NCI-H524 treated with DMSO at 0.1 percent for 48 hours (cell line): ENCODE results near the gene TXNDC2.

ENCODE experiments used
- DNase-seq: peaks from one replicate; lab custom pipeline; 2025; lab: John Stamatoyannopoulos, UW

TXNDC2 gene

DNA sequence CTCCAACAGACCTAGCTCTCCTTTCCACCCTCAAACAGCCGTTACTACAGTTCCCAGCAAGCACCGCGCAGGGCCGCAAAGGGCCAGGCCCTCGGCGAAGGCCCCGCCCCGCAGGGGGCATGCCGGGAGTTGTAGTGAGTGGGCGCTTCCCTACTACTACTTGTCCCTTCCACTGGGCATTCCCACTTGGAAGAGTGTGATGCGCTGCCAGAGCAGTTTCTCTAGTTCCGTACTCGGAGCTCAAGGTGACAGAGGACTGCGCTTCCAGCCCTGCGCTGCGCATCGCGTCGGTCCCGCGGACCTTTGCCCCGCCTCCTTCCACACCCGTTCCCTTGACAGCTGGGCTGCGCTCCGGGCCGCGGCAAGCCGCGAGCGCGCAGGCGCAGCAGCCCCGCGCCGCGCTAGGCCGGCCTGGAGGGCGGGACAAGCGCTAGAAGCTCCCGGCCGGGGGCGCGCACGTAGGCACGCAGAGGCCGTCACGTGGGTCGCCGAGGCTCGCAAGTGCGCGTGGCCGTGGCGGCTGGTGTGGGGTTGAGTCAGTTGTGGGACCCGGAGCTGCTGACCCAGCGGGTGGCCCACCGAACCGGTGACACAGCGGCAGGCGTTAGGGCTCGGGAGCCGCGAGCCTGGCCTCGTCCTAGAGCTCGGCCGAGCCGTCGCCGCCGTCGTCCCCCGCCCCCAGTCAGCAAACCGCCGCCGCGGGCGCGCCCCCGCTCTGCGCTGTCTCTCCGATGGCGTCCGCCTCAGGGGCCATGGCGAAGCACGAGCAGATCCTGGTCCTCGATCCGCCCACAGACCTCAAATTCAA lies 28.0 kb downstream of the TXNDC2 start, which contains the start of gene VAPA:
VAPA (plus strand) TSS at position 491 of the 808 bp plus-strand sequence; CDS start at position 732, 241 bp downstream.
- DNase-seq: peak; percentile 56

DNA sequence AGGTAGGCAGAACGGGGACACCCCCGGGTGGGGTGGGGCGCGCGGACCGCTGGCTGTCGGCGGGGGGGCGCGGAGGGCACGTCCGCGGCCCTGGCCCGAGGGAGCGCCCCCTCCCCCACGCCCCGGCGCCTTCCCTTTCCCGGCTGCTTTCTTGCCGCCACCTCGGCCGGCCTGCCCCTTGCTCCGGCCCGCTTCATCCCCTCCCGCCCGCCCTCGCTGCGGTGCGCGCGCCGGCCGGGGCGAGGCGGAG lies 28.5 kb downstream of the TXNDC2 start:
- DNase-seq: no peak

DNA sequence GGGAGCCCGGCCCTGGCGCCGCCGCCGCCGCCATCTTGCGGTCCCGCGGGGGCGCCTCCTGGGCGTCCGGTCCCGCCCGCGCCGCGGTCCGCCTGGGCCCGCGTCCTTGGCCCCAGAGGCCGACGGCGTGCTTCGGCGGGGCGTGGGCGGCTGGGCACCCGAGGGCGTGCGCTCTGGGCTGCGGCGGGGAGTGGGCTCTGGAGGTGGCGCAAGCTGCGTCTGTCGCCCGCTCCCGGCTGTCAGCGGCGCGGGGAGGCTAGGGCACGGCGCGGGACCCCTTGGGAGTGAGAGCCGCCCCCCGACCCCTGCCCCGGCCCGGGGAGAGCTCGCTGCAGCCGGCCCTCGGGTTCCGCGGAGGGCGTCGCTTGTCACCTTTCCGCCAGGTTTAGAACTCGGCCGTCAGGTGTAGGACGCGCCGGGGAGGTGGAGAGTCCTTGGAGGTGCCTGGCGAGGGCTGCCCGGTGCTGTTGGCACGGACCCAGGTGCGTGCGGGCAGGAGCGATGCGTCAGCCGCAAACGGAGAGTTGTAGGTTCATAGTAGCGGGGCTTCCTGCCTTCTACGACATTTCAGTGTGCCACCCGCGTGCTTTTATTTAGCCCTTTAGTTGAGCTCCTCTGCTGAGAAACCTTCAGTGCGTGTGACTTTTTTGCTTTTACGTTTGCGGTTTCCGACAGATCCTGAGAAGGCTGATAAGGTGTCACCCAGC lies 29.0 kb downstream of the TXNDC2 start:
- DNase-seq: no peak

DNA sequence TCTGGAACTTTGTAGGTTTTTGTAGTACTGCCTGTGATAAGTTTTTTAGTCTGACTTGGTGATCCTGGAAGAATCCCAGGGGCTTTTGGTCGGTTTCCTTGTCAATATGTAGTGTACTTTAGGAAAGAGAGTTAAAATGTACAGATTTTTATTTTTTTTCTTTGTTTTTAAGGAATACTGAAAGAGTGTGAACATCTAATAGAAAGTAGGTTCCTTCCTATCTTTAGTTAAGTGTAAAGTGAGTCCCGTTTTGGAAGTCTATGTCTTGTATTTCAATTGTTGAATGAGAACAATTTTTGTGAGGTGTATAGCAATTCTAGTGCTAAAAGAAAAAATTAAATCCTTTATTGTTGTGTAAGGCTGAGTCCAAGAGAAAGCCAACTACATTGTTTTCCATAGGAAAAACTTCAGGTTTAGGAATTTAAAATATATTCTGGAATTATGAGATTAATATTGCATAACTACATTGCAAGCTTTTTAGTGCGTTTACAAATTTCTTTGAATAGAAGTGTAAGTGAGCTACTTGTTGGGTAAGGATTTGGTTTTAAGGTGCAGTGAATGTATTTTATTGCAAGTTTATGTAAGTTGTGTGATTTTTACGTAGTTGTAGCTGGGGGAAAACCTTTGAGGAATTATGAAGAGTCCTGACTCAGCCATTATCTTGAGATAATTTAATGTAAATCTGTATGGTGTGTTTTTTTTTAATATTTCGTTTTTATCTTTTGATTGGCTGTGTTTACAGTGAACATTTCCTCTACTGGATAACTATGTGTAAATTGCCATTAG lies 29.7 kb downstream of the TXNDC2 start:
- DNase-seq: no peak

DNA sequence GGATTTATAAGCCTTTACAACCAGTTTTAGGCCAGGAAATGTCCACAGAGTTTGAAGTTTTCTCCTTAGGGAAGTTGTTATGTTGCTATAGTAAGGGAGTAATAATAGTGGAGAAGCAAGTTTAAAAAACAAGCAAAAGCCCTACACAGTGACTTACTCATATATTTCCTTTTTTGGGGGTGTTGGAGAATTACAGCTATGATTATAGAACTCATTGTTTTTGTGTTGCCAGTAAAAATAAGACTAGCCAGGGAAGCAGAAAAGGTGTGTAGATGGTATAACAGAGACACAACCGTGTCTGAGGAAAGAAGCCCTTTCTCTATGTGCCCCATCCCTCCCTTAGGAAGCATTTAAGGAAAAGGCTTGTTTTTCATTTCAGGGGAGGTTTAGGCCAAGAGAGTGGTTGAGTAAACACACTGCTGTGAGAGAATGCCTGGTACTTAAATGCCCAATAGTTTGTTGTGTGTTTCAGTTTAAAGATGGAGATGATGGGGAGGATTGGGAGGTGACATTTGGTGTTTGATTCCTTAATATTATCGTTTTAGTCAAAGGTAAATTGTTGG lies 30.4 kb downstream of the TXNDC2 start:
- no peak for DNase-seq

DNA sequence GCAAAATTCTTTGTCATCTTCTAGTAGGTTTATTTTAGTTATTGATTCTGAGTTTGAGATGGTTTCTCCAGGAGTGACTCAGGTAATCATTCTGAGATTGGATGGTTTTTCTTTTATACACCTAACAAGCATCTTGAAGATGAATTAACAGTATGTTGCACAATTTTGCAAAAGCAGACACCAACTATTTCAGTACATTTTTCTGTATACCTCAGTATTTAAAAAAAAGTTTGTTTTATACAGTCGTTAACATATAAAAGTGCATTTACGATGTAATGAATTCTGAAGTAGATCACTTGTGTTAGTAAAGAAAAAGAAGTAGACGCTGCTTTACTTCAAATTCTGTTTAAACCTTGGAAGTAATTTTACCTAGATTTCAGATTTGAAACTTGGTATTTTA lies 31.0 kb downstream of the TXNDC2 start:
- no peak for DNase-seq

DNA sequence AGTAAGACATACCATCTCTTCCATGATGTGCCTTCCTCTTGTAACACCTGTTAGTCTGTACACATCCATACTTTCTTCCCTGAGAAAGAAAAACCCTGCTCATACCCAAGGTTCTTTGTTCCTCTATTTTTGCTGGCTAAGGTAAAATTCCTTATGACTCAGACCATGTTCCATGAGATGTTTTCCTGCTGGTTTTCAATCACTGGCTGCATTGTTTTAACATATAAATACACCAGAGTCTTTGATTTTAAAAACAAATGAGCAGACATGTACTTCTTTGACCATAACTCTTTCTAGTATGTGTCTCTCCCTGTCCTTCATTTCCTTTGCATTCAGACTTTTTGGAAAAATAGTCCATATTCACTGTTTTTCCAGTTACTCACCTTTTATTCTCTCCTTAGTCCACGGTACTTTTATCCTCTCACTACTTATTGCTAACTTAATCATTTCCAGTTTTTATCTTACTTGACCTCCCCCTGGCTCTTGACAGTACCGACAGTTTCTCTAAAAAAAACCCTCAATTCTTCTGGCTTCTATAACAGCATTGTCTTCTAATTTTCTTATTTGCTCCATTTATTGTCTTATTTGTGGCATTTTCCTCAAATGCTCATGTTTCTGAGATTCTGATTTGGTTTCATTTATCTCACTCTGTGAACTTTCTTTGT lies 32.4 kb downstream of the TXNDC2 start:
- DNase-seq: no peak

DNA sequence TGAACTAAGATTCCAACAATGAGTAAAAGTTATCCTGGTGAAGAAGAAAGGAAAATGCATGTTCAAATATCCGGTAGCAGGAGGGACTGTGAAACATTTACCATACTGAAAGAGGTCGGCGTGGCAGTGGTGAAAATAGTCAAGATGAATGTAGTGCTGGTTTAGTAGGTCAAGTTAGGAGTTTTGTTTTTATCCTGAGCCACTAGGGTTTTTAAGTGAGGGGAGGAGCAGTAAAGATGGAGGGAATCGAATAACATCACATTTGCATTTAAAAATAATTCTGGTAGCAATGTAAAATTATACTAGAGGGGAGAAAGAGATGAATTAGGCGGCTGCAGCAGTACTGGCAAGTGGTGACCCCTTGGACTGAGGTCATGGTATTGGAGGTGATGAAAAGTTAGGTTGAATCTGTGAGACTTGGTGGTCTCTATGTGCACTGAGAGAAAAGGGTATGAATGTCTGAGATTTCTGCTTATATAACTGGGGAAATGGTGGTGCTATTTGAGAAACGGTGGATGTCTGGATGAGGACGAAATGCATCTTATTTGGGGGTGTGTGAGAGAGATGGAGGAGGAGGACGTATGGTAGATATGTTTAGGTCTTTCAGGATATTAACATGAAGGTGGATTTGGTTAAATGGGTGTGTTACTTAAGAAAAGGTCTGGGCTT lies 33.9 kb downstream of the TXNDC2 start:
- DNase-seq: no peak

DNA sequence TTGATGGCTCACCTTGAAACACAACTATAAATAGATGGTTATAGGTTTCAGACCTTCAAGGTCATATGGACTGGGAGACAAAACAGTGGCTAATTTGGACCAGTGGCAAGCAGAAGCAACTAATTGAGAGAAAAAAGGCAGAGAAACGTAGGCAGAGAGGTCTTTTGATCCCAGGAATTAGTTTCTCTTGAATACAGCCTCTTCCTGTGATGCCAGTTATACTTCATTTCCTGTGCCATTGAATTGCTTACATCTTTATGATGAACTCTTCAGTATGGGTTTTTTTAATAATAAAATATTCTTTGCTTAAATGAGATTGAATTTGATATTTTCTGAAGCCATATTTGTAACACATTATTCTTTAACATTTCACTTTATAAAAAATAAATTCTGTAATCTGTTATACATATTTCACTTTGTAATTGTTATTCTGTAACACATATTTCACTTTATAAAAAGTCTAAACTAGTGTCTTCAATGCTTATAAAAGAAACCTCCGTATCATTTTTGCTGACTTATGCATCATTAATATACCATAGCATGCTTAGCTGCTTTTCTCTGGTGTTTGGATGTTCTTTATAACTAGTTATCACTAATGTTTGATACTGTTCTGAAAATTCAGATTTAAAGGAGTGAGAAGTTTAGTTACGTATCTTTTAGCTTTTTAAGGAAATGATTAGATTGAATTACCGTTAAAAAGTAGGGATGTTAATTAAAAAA lies 37.0 kb downstream of the TXNDC2 start:
- no peak for DNase-seq

DNA sequence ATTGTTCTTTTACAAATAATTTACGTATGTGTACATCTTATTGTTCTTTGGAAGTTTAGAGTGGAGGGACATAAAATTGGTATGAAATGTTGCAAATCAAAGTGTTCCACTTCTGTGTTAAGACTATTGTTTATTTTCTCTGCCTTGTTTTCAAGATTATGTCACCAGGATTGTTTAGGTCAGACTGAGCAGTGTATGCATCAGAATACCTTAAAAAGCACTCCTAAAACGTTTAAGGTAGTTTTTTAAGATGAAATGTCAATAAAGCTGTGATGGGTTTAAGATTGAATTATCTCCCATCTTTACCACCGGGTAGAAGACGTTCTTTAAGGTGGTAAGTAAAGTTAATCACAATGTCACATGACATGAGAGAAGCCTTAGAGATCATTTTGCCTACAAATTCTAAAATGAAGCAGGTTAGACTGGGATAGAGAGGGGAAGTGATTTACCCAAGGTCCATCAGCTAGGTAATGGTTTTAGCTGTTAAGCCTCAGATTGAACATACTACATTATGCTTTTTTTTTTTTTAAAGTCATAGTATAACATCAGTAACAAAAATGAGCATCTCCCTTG lies 38.7 kb downstream of the TXNDC2 start:
- no peak for DNase-seq

DNA sequence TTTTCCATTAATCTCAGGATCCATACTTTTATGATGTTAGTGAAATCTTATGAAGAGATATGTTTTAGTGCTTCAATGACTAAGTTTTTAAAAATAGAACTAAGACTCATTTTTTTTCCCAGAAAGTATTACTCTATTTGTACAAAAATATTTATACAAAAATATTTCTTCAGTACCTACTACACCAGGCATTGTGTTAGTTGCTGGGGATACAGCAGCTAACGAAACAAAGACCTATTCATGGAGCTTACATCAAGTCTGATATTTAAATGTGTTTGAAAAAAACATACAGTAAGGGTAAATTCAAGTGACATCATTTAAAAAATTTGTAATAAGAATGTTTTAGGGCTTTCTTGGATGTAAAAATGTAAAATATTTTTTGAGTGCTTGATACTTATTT lies 39.6 kb downstream of the TXNDC2 start:
- no peak for DNase-seq

DNA sequence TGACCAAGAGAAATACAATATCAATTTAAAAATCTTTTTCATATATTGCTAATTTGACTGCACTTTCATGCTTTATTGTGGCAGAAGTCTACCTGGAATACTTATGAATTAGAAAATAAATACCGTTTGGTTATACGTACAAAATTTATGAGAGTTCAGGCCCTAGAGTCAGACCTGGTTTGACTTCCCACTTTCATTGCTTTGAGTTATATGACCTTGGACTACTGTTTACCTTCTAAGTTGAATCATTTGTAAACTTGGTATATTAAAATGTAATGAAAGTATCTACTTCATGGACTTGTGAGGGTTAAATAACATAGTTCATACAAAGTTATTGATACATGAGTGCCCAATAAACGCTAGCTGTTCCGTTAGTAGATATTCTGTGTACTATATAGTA lies 40.0 kb downstream of the TXNDC2 start:
- no peak for DNase-seq

DNA sequence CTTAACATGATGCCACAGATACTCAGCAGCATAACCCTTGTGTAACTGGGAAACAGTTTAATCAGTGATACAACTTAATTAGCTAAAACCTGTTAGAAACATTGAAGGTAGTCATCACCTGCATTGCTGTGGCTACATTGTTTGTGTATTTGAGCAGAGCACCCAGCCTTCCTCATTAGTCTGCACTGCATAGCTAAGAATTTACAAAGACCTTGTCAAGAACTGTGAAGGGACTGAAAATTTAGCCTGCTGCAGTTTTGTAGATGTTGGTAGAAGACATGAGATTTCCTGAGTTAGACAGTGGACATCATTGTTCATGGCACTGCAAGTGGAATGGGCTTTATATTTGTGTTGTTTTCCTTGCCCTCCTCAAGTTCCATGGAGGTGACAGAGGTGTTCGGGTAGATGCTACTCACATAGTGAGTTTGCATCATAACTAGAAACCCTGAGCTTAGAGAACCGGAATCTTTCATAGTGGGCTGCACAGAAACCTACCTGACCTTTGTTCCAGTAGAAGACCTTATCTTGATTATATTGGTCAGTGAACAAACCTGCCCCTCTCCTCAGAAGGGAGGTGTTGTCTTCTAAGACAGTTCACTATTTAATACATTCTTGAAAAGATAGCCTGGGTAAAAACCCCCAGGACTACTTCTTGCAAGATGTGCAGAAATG lies 40.6 kb downstream of the TXNDC2 start:
- no peak for DNase-seq

DNA sequence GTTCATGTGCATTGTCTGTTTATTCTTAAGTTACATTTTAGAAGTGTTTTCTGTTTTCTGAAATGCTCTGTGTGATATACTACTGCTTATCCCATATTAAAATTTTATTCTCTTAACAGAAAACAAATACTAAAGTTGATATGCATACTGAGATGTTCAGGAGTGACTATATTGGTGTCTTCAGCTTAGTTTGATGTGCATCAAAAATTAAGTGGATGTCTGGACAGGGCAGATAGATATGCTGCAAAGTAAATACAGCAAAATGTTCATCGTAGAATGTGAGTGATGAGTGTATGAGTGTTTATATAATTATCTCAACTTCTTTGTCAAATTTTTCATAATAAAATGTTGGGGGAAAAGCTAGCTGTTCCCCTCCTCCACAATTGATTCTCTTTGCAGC lies 41.2 kb downstream of the TXNDC2 start:
- DNase-seq: no peak

DNA sequence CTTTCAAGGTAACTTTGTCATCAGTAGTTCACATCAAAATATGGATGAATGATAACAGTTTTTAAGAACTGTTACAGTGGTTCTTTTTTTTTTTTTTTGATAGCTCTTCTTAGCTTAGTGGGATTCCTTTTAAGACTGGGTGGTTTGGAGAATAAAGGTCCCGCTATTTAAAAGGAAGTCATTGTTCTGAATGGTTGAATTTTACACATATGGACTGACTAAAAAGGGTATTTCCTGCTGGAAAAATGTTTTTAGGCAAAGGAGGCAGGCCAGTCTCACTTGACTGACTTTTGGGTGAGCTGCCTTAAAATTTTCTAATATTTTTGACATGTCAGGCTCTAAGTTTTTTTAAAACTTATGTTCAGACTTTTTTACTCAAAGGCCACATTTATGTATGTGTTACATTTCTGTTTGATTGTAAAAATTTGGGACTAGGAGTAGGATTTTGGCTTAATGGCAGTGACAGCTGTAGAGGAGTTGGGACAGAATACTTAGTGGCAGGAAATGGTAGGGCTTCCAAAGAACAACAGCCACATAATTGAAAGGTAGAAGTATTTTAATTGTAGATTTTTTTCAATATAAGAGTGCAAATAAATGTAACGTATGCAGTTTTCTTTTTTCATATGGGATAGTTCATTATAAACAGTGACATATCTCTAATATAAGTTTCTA lies 41.8 kb downstream of the TXNDC2 start:
- no peak for DNase-seq

DNA sequence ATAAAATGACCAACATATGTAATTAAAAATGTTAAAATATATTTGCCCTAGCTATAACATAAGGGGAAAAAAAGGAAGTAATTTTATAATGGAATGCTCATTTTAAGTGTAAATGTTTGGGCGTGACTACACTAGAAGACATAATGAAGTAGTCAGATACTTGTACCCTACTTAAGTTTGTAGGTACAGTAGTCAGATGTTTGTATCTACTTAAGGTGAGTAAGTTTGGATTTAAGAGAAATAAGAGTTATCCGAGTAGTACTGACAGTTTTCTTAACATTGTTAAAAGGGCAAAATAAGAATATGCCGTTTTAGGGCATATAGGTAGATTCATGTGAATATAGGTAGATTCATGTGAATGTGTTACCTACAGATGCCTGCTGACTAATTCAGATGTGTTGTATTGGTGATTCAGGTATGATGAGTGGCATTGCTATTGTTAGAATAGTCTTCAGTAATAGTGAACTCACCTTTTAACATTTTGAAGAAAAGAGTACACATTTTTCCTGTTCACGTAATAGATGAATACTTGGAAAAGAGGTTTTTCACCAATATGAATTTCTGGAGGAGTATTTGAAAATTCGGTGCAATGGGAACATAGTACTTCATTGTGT lies 43.0 kb downstream of the TXNDC2 start:
- DNase-seq: no peak

DNA sequence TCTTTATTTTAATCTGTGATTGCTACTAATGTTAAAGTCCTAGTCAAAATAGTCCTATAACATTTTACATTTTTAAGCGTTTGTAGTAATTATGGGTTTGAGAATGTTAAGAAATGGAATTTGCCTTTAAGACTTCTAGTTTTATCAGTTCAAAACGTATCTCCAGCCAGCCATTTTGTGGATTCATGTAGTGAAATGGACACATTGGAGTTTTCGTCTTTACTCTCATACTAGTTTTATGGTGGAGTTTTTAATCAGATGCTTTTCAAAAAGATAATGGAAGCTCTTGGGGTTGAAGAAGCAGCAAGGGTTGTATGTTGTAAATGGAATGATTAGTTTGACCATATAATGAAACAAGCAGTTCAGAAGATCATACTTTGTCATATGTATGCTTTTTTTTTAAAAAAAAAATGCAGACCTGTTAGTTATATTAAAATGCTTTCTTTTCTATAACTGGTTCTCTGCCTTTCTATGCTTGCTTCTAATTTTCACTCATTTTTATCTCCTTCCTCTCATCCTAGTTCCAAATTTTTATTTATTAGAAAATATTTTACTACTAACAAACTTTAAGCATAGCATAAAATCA lies 44.6 kb downstream of the TXNDC2 start:
- no peak for DNase-seq

DNA sequence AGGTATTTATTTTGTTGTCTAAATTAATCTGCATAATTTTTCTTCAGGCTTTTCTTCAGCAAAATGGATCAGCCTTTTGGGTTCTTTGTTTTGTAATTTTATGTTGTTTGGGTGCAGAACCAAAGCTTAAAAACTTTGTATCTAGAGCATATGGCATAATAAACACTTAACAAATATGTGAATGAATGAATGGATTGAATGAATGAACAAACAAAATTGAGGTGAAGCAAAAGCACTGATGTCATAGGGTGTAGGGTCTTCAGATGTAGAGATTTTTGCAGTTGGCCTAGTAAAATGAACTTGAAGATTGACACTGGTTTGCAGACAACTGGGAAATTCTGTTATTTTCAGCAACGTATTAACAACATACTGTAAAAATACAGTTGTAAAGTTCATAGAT lies 45.4 kb downstream of the TXNDC2 start:
- no peak for DNase-seq

DNA sequence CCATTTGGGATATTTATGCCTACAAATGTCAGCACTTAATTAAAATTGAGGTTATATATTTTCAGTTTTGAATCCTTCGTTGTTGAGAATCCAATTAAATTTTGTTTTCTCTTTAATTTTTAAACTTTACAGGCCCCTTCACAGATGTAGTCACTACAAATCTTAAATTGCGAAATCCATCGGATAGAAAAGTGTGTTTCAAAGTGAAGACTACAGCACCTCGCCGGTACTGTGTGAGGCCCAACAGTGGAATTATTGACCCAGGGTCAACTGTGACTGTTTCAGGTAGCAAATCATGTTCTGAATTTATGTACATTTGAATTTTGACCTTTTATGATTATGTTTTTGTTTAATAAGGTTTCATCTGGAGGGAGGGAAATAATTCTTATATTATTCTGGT lies 45.9 kb downstream of the TXNDC2 start:
- DNase-seq: no peak
